GM12878 (cell line): ENCODE data around the gene ASRGL1. TPM values are rescaled to one million over a fixed set of nuclear protein-coding genes. Genes with fewer than 3 reads are reported as not detected.

Experiments used
- CTCF ChIP-seq, 3 experiments: IDR thresholded peaks in 2 of 3; conservative IDR thresholded peaks in 1 of 3; 2 replicates each; pipeline ENCODE4 v1.5.1; 2011; ENCODE audit warnings: low read depth in 3 of 3, low read length in 3 of 3, mild to moderate bottlenecking in 3 of 3, control low read depth in 2 of 3, moderate library complexity in 2 of 3, inconsistent platforms in 1 of 3, mixed read lengths in 1 of 3; ENCODE audit not compliant: control insufficient read depth in 2 of 3, insufficient read depth in 1 of 3; ENCODE audit errors: extremely low read depth in 1 of 3
- E2F8 ChIP-seq: fragments of 450-650 bp; IDR thresholded peaks from 2 replicates; pipeline ENCODE4 v1.6.1; 2018; ENCODE audit warnings: mild to moderate bottlenecking, low read depth, moderate library complexity; ENCODE audit not compliant: partially characterized antibody
- RELB ChIP-seq: fragments of 450-650 bp; IDR thresholded peaks from 2 replicates; pipeline ENCODE4 v1.6.1; 2017; ENCODE audit warnings: low read depth, mild to moderate bottlenecking, moderate library complexity
- TARDBP ChIP-seq: IDR thresholded peaks from 2 replicates; pipeline ENCODE4 v1.6.1; 2016; ENCODE audit warnings: borderline replicate concordance
- polyA plus RNA-seq, 11 experiments: library from polyadenylated mRNA; depleted of rRNA in 4 of 11; unstranded in 6 of 11; stranded (reverse) in 5 of 11; fragments of >200 nt; fragmentation: Nextera tagmentation in 4 of 11; fragmentation: Illumina TruSeq in 1 of 11; extraction: Ambion mirVana in 4 of 11; extraction: Trizol in 1 of 11; gene quantifications; 1 replicate in 1 of 11; 2 replicates in 10 of 11; pipeline versions ENCODE4 v1.2.1 to v1.2.3, GENCODE V29; 2011 to 2016; ENCODE audit warnings: inconsistent platforms in 2 of 11, missing spikeins in 2 of 11, low read depth in 1 of 11
- total RNA-seq, 4 experiments: library from RNA; depleted of rRNA in 3 of 4; stranded (reverse); fragments of >200 nt in 3 of 4; fragmentation: Illumina TruSeq in 1 of 4; extraction: Trizol in 1 of 4; gene quantifications; 2 replicates each; pipeline versions ENCODE4 v1.2.1 to v1.2.3, GENCODE V29; 2013 to 2021

The ASRGL1 gene
- total and polyA plus RNA-seq, 10 of the 15 experiments (the other 5 are each of a cell fraction or from before 2014, with no cell fraction given) = 0.97 to 24.5 (median 4.8) TPM

GRCh38 chr11:62399172-62399877 is 62.1 kb downstream of the ASRGL1 start (continued):
- TF ChIP-seq E2F8 (no peak), CTCF (IDR thresholded peaks at IDR 0.05 in 2 of 3, conservative IDR thresholded peaks at IDR 0.05 in 1 of 3; ENCODE audit: control insufficient read depth in 2 of 3, extremely low read depth in 1 of 3, insufficient read depth in 1 of 3, low read depth in 3 of 3, low read length in 3 of 3) (no peak), RELB (no peak), TARDBP (no peak)
